Epithelial cell of esophagus (primary cell): ENCODE measurements around the gene CPA3.
A peak's percentile ranks its signal among the peaks of the same experiment; 100 is the strongest.

Experiments
- DNase-seq: peaks from one replicate; pipeline ENCODE4 v3.0.0; 2010; ENCODE audit warnings: low read depth
- H3K4me3 ChIP-seq: 2 replicates; pipeline ENCODE4 v1.5.1; 2011; ENCODE audit warnings: mild to moderate bottlenecking, low read length, control low read depth
- CTCF ChIP-seq: IDR thresholded peaks from 2 replicates; pipeline ENCODE4 v1.5.1; 2011; ENCODE audit warnings: low read depth, mild to moderate bottlenecking, low read length, control low read depth, inconsistent platforms; ENCODE audit not compliant: insufficient read depth; ENCODE audit errors: missing control alignments

The CPA3 gene

GRCh38 chr3:148943506-148944205 is 78.6 kb downstream of the CPA3 start:
- peak; percentile 75 for TF ChIP-seq CTCF
- peak; percentile 91 for DNase-seq
- H3K4me3 ChIP-seq = no peak overlapping the region

DNA sequence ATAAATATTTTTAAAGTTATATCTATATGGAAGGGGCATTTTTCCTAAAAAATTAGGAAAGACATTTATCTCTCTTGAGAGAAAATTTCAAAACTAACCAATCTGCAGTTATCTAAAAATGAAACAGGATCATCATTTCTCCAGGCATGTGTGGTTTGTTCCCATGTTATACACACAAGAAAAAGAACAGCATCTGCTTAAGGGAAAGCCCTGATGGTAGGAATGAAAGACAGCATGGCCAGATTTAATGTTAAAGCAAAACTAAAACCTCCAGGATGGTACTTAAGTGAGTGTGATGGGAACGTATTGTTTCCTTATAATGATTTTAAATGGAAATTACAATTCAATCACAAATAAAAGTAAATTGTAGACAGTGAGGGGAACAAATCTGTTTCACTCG is 80.0 kb downstream of the CPA3 start:
- no peak for TF ChIP-seq CTCF
- no peak overlapping the region for H3K4me3 ChIP-seq
- no peak for DNase-seq
